NCI-H345 treated with DMSO at 0.1 percent for 48 hours (cell line): ENCODE results near the gene OGT.
"Not testable (repeated sequence)": the region's sequence is repeated elsewhere in the genome, so short reads cannot be mapped to it uniquely, and the experiment has no call there.

Experiments used
- DNase-seq: peaks from one replicate; lab custom pipeline; 2025; ENCODE audit not compliant: unreplicated experiment; lab: John Stamatoyannopoulos, UW

Gene OGT

GRCh38 chrX:71532753-71533425 is at the start of gene OGT:
Gene OGT, plus strand, starts transcription at chrX:71533104. Its CDS starts 196 bp downstream, at chrX:71533300.
- DNase-seq: peak; percentile 86

GRCh38 chrX:71487814-71488213 is 45.1 kb upstream of the OGT start:
- DNase-seq: no peak

DNA sequence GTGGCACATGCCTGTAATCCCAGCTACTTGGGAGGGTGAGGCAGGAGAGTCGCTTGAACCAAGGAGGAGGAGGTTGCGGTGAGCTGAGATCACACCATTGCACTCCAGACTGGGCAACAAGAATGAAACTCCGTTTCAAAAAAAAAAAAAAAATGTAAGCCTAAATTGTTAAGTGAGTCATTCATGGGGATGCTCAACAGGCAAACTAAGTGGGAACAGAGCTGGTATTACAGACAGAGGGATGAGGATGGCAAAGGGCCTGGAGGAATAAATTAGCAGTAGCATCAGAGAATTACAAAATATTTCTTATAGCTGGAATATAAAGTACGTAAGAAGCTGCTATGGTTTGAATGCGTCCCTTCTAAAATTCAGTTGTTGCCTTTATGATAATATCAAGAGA is 43.4 kb upstream of the OGT start:
- DNase-seq: no peak

- DNase-seq: peak; percentile 8
Observed at GRCh38 chrX:71492231-71493065, 40.5 kb upstream of the OGT start.

GRCh38 chrX:71493111-71493613 is 39.7 kb upstream of the OGT start:
- DNase-seq: no peak

GRCh38 chrX:71495979-71496378 is 36.9 kb upstream of the OGT start:
- DNase-seq: not testable (repeated sequence)

DNA sequence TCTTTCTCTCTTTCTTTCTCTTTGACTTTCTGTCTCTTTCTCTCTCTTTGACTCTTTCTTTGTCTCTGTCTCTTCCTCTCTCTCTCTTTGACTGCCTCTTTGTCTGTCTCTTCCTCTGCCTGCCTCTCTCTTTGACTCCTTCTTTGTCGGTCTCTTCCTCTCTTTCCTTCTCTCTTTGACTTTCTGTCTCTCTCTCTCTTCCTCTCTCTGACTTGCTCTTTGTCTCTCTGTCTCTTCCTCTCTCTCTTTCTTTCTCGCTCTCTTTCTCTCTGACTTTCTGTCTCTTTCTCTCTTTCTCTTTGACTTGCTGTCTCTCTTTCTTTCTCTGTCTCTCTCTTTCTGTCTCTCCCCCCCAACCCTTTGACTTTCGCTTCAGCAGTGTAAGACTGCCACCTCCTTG is 36.4 kb upstream of the OGT start:
- DNase-seq: no peak

GRCh38 chrX:71502080-71502479 is 30.8 kb upstream of the OGT start:
- not testable (repeated sequence) for DNase-seq

DNA sequence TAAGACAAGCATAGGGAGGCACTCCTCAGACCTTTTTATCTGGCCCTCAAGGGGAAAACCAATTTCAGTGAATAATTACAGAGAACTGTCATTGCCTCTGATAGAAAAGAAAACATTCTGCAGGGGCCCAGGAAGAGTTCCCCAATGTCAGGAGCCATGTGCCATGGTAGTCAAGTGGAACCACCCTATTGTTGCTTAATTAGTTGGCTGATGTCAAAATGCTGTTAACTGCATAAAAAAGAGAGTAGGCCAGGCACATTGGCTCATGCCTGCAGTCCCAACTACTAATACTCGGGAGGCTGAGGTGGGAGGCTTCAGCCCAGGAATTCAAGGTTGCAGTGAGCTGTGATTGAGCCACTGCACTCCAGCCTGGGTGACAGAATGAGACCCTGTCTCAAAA is 28.6 kb upstream of the OGT start:
- DNase-seq: no peak

GRCh38 chrX:71509289-71509688 is 23.6 kb upstream of the OGT start:
- DNase-seq: no peak

GRCh38 chrX:71510161-71510560 is 22.7 kb upstream of the OGT start:
- no peak for DNase-seq

GRCh38 chrX:71513731-71514130 is 19.2 kb upstream of the OGT start:
- DNase-seq: not testable (repeated sequence)

- no peak for DNase-seq
Observed at GRCh38 chrX:71514367-71515037, 18.4 kb upstream of the OGT start.

DNA sequence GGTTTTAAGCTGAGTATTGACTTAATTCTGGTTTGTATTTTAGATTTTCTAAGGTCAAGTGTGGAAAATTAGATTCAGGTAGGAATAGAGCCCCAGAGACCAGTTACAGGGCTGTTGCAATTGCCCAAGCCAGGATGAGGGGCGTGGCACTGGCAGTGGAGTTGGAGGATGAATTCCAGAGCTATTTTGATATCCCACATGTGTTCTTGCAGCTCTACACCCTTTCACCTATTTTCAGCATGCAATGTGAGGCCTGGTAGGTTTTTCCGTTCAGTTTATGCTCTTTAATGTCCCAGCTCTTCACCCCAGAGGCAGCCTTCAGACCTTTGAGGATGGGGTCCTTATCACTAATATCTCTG is 17.9 kb upstream of the OGT start:
- DNase-seq: no peak

DNA sequence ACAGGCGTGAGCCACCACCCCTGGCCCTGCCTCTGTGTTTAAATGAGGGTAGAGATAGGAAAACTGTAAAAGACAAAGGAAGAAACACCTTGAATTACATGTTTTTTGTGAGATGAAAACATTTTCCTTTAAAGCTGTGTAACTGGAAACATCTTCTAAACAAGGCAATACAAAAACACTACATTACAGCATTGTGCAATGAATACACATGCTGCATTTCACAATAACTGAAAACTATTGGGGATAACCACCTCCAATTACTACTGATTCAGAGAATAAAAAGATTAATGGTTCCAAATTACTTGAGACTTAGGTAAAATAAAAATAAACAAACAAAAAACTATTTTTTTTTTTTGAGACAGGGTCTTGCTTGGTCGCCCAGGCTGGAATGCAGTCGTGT is 7.6 kb upstream of the OGT start:
- no peak for DNase-seq

DNA sequence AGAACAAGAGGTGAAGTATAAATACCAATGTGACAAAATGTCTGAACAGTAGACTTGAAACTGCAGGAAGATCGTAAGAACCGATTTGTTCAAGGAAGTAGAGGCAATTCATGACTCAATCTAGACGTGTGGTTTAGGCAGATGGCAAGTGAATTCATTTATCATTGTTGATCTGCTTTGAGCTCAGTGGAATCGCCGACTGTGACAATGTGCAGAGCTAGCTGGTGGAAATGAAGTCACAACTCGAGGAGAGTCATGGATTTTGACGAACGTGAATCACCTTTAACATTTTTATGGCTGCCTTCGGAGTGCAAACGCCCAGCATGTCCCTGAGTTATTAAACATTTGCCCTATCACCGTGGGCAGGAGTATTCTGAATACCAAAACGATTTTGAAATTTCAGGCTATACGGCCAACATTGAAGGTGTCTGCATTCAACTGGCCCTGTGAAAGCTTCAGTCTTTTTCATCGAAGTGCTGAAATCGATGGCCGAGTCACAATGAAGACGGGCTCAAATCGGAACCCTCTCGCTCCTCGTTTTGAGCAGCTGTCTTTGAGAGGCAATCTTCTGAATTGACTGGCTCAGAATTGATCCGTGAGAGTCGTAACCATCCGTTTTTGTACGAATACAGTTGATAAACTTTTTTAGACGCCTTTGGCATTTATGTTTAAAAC is 689 bp upstream of the OGT start:
- DNase-seq: no peak

DNA sequence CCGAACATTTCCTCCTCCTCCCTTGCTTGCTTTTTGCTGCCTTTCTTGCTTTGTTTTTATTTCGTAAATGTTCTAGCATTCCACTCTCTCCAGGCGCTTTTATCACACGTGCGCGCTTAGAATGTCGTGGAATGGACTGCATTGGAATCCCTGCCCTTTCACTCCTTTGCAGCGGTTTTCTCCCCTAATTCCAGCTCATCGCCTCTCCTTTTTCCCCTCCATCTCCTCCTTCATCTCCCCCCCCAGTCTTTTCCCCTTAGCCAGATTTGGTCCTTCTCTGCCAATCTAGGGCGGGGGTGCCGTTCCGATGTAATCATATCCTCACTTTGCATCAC is 579 bp downstream of the OGT start:
- DNase-seq: no peak

DNA sequence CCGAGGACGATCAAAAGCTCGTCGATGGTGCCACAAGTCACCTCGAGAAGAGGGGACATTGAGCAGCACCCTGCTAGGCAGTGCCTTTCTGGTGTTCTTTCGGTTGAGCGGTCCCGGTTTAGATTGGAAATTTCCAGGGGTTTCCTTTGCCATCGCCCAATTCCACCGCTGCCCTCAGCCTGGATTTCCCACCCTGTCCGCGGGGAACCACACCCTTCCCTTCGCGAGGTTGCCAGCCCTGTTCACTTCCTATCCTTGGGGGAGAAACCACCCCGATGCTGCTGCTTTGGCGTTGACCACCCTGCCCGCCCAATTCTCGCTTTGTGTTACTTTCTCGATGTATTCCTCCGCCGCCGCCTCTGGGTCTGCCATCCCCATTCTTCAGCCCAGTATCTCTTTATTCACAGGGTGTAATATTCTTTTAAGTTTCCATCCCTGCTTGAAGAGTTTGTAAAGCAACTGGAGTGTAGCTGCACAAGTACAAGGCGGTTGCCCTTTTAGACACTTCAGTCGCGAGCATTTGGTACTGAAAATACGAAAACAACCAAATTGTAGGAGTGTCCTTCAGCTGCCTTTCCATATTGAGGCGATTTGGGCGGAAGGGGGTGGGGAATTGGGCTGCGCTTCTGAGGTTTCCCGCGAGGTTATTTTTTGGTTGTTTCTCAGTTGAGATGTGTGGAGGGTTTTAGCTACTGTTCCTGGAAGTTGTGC is 1.1 kb downstream of the OGT start:
- peak; percentile 12 for DNase-seq

GRCh38 chrX:71534773-71535544 is 2.1 kb downstream of the OGT start:
- DNase-seq: no peak

- no peak for DNase-seq
Observed at GRCh38 chrX:71536285-71536684, 3.4 kb downstream of the OGT start.
